B cell (primary cell): ENCODE data around the gene CMTM6.

Source experiments
- CTCF ChIP-seq: fragments of 200-600 bp; IDR thresholded peaks from one replicate; pipeline ENCODE4 v1.8.0; 2022; ENCODE audit warnings: antibody characterized with exemption, mild to moderate bottlenecking
- EZH2 ChIP-seq: IDR thresholded peaks from 2 replicates; pipeline ENCODE4 v1.6.1; 2012; ENCODE audit warnings: borderline replicate concordance, low read depth, mild to moderate bottlenecking, moderate library complexity, low read length; ENCODE audit not compliant: insufficient read depth, poor library complexity, severe bottlenecking

- TF ChIP-seq CTCF (no peak), EZH2 (no peak)
These were observed 20.0 kb upstream of the CMTM6 start for GRCh38 chr3:32522682-32523081.
